MCF 10A (cell line): ENCODE data around the gene ALDH1A1. TPM values are rescaled to one million over a fixed set of nuclear protein-coding genes. Genes with fewer than 3 reads are reported as not detected.

ENCODE experiments used
- BruUV-seq: library from RNA; stranded (reverse); fragments of 400-500 nt; replicated peaks from 2 replicates; lab custom pipeline; 2021; lab: Mats Ljungman, UMichigan
- CTCF ChIA-PET: fragments of 300-600 bp; sonication (Branson Sonifier 250); formaldehyde crosslinking; extraction: SDS; loops from one replicate; lab custom pipeline; 2021; ENCODE audit warnings: antibody characterized with exemption, inconsistent platforms; lab: Yijun Ruan, JAX
- POLR2A ChIA-PET: fragments of 300-600, 350-650 bp; sonication (Branson Sonifier 250); formaldehyde crosslinking; extraction: SDS; loops from one replicate; lab custom pipeline; 2020; ENCODE audit warnings: antibody characterized with exemption, inconsistent platforms; lab: Yijun Ruan, JAX
- DNase-seq: peaks from one replicate; pipeline ENCODE4 v3.0.0-alpha.2; 2018; ENCODE audit not compliant: unreplicated experiment
- H3K27ac Mint-ChIP-seq: one replicate; pipeline ENCODE4 v1.8.0; 2022; ENCODE audit warnings: mild to moderate bottlenecking, low read depth, mixed read lengths; ENCODE audit not compliant: unreplicated experiment
- H3K27me3 Mint-ChIP-seq: one replicate; pipeline ENCODE4 v1.8.0; 2022; ENCODE audit warnings: mixed read lengths; ENCODE audit not compliant: insufficient read depth, unreplicated experiment
- H3K36me3 Mint-ChIP-seq: one replicate; pipeline ENCODE4 v1.8.0; 2022; ENCODE audit warnings: mild to moderate bottlenecking, moderate library complexity, mixed read lengths; ENCODE audit not compliant: insufficient read depth, unreplicated experiment
- H3K4me1 Mint-ChIP-seq: one replicate; pipeline ENCODE4 v1.8.0; 2022; ENCODE audit warnings: mixed read lengths; ENCODE audit not compliant: insufficient read depth, unreplicated experiment
- H3K4me3 Mint-ChIP-seq: one replicate; pipeline ENCODE4 v1.8.0; 2022; ENCODE audit warnings: mild to moderate bottlenecking, moderate library complexity, mixed read lengths; ENCODE audit not compliant: unreplicated experiment
- H3K9me3 Mint-ChIP-seq: one replicate; pipeline ENCODE4 v1.8.0; 2022; ENCODE audit warnings: mixed read lengths; ENCODE audit not compliant: unreplicated experiment
- intact Hi-C: fragments of 100-400 bp; cut with micrococcal nuclease; formaldehyde crosslinking; loops from 2 replicates; pipeline ENCODE4 v1.14.1; 2022
- total RNA-seq: library from RNA; stranded (reverse); gene quantifications from 2 replicates; pipeline ENCODE4 v1.2.3, GENCODE V29; 2022
- TF ChIP-seq, protein P1 (sequence below): fragments of 200-600 bp; IDR thresholded peaks from one replicate; pipeline ENCODE4 v1.8.0; 2022; ENCODE audit warnings: antibody characterized with exemption, mild to moderate bottlenecking; ENCODE audit not compliant: unreplicated experiment

ALDH1A1 gene
- total RNA-seq, 1 experiment from 2014 or later = not detected

DNA sequence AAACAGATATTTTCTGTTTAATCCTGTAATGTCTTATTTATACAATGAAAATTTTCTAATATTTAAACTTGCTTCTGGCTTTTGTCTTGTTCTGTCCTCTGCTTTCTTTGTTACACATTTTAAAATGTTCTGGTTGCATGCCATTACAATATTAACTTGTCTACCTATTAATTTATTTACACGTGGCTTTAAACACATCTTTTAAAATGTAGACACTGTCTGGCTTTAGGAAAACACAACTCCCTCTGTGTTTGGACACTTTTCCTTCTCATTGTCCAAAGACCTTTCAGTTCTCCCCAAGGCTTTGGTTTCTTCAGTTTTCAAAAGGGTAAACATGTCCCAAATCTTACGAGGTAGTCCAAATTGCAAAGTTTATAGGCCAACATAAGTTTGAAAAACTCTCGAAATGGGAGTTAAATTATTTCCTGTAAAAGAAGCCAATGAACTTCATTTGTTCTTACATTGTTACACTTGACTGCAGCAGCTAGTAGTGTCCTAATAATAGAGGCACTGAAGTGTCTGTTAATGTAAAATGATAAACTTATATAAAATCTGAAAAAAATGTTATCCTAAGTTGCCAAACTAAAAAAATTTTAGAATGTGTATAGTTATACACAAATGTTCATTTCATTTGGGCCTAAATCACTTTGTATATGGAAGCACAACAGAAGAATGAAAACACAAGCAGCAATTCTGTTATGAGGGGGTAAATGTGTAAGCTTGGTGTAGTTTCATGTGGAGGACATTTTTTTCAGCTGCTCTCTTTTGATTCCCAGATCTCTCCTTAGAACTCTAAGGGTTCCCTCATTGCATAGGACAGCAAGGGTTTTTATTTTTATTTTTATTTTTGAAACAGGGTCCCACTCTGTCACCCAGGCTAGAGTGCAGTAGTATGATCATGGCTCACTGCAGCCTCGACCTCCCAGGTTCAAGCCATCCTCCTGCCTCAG lies 53.8 kb downstream of the ALDH1A1 start:
- no peak for DNase-seq
- BruUV-seq = no TSS peak
- Mint-ChIP-seq H3K27ac (no peak overlapping the region), H3K4me3 (no peak overlapping the region), H3K4me1 (no peaks in the 10 kb centered on the region), H3K9me3 (no peaks in the 10 kb centered on the region), H3K36me3 (no peaks in the 10 kb centered on the region), H3K27me3 (peaks cover 73% of the 10 kb centered on the region)
- intact Hi-C loops = no loop called here
- TF ChIP-seq, protein P1, sequence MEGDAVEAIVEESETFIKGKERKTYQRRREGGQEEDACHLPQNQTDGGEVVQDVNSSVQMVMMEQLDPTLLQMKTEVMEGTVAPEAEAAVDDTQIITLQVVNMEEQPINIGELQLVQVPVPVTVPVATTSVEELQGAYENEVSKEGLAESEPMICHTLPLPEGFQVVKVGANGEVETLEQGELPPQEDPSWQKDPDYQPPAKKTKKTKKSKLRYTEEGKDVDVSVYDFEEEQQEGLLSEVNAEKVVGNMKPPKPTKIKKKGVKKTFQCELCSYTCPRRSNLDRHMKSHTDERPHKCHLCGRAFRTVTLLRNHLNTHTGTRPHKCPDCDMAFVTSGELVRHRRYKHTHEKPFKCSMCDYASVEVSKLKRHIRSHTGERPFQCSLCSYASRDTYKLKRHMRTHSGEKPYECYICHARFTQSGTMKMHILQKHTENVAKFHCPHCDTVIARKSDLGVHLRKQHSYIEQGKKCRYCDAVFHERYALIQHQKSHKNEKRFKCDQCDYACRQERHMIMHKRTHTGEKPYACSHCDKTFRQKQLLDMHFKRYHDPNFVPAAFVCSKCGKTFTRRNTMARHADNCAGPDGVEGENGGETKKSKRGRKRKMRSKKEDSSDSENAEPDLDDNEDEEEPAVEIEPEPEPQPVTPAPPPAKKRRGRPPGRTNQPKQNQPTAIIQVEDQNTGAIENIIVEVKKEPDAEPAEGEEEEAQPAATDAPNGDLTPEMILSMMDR = no peak
- POLR2A ChIA-PET = no interaction called here
- CTCF ChIA-PET = no interaction called here

DNA sequence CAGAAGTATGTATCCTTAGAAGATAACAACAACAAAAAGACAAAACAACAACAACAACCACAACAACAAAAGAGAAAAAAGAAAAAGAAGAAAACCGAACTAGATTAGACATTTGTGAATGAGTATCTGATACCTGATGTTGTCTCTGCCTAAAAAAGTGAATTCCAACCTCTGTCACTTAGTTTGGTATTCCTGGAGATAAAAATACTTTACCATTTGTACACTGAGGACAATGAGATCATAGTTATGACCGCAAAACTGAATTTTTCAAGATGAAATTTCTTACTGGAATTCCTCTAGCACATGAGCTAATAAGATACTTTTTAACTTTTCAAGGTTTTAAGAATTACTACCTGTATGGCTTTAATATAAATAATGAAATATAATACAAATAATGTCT lies 54.5 kb downstream of the ALDH1A1 start:
- no peaks in the 10 kb centered on the region for H3K4me1 Mint-ChIP-seq
- CTCF ChIA-PET = no interaction called here
- POLR2A ChIA-PET = no interaction called here
- no peak overlapping the region for H3K27ac Mint-ChIP-seq
- intact Hi-C loops = no loop called here
- TF ChIP-seq, protein P1 = no peak
- BruUV-seq = no TSS peak
- H3K36me3 Mint-ChIP-seq = no peaks in the 10 kb centered on the region
- no peak for DNase-seq
- peaks cover 73% of the 10 kb centered on the region for H3K27me3 Mint-ChIP-seq
- no peak overlapping the region for H3K4me3 Mint-ChIP-seq
- no peaks in the 10 kb centered on the region for H3K9me3 Mint-ChIP-seq

DNA sequence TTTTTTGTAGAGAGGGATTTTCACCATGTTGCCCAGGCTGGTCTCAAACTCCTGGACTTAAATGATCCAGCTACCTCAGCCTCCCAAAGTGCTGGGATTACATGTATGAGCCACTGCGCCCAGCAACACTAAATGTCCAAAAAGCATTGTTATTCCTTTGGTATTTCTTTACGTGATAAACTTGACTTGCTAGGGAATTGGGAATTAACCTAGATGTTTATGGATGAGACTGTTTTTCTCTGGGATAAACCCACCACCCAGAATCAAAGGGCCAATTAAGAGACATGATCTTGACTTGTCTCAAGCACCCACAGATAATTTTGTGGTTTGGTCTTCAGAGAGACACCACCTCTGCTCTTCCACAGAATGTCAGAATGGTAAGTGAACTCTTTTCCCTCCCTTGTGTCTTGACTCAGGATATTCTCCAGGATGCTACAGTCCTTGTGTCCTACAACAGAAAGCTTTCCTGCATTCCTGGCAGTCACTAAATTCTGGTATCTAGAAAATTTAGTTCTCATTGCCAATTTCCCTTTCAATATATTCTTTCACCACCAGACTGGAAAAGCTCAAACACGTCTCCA lies 55.7 kb downstream of the ALDH1A1 start:
- ChIA-PET CTCF (interaction anchor here (0.7 kb wide), 1 partner anchor 9 kb away, joined by 5 read pairs; no protein-coding TSS in a partner anchor), POLR2A (no interaction called here)
- Mint-ChIP-seq H3K36me3 (no peaks in the 10 kb centered on the region), H3K9me3 (no peaks in the 10 kb centered on the region), H3K4me1 (no peaks in the 10 kb centered on the region), H3K4me3 (no peak overlapping the region), H3K27ac (no peak overlapping the region), H3K27me3 (peaks cover 78% of the 10 kb centered on the region)
- TF ChIP-seq, protein P1 = no peak
- DNase-seq = no peak
- intact Hi-C loops = no loop called here
- no TSS peak for BruUV-seq

DNA sequence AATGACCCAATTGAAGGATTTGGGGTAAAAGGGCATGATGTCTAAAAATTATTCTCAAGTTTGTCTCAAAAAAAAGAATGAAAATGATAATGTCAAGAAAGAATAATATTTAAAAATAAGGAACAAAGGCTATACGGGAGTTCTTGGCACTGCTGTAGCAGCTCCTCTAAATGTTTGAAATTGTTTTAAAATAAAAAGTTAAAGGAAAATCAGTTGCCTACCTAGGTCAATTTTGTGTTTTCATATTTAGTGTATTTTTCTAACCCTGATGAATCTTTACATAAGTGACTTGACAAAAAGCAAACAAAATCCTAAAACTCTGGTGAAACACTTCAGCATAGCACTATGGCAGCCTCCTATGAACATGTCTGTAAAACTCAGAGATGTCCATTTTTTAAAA lies 56.4 kb downstream of the ALDH1A1 start:
- H3K27me3 Mint-ChIP-seq = peaks cover 73% of the 10 kb centered on the region
- TF ChIP-seq, protein P1 = no peak
- H3K4me1 Mint-ChIP-seq = no peaks in the 10 kb centered on the region
- no peak overlapping the region for H3K4me3 Mint-ChIP-seq
- ChIA-PET POLR2A (no interaction called here), CTCF (no interaction called here)
- no peaks in the 10 kb centered on the region for H3K9me3 Mint-ChIP-seq
- BruUV-seq = no TSS peak
- H3K36me3 Mint-ChIP-seq = no peaks in the 10 kb centered on the region
- intact Hi-C loops = no loop called here
- no peak for DNase-seq
- H3K27ac Mint-ChIP-seq = no peak overlapping the region
